IPS-NIHi7 (cell line): ENCODE data around the gene SLC15A4.
"Not testable (repeated sequence)": the region's sequence is repeated elsewhere in the genome, so short reads cannot be mapped to it uniquely, and the experiment has no call there.

ENCODE experiments used
- DNase-seq: peaks from one replicate; pipeline ENCODE4 v3.0.0; 2012; ENCODE audit warnings: mixed read lengths; ENCODE audit errors: extremely low spot score

SLC15A4 gene

DNA sequence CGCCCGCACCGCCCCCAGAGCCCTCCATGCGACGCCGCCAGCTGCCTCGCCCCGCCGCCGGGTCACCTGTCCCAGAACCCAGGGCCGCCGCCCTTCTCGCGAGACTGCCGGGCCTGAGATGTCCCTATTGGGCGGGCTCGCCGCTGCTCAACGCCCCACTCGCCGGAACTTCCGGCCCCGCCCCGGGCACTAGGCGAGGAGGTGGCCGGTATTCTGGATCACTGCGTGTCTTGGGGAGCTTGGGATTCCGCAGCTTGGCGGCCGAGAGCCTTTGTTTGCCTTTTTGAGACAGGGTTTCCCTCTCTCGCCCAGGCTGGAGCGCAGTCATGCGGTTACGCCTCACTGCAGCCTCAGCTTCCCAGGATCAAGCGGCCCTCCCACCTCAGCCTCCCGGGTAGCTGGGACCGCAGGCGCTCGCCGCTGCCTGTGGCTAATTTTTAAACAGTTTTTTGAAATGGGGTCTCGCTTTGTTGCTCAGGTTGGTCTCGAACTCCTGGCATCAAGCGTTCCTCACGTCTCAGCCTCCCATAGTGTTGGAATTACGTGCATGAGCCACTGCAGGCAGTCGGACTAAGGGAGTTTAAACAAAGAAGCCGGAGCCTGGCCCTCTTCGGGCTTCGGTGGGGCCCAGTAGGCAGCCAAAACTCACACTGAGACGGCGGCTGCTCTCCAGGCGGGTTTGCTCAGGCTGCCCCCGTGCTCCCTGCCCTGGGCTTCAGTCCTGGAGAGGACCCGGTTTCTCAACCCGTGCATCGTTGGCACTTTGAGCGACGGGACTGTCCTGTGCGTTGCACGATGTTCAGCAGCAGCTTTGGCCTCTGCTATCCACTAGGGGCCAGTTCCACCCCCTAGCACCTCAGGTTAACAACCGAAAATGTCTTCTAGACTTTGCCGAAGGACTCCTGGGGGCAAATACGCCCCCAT, at the start of gene SLC15A4:
SLC15A4 (minus strand) TSS at position 43 of the 924 bp plus-strand sequence; CDS start at position 28, 15 bp downstream.
- peak; percentile 99 for DNase-seq

DNA sequence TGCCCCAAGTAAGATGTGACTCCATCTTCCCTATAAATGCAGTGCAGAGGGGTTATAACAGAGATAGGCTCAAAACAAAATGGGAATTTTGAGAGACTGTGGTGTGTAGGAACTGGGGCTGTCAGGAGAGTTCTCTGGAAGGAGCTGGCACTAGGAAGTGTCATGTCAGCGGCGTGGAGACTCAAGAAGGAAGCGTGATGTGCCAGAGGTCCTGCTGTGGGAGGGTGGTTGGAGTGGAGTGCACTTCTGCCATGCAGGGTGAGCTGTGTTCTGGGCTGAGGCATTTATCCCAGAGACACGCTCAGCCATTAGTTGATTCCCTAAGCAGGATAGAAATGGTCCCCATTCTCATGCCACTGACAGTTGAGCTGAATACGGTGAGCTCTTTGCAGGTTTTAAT, 48.5 kb upstream of the SLC15A4 start:
- no peak for DNase-seq

DNA sequence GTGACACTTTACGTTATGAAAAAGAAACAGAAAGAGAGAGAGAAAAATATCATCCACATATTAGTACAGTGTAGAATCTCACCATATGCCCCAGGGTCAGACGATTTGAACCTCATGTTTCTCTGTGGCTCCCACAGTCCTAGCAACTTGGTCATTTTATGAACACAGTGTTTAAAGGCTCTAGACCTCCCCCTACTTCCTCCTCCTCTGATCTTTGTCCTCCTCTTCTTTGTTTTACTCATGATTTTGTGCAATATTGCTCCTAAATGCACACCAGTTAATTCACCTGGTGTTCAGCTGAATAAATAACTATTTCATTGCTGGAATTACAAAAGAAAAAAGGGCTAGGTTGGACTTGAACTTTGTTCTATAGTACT, 47.7 kb upstream of the SLC15A4 start:
- no peak for DNase-seq

DNA sequence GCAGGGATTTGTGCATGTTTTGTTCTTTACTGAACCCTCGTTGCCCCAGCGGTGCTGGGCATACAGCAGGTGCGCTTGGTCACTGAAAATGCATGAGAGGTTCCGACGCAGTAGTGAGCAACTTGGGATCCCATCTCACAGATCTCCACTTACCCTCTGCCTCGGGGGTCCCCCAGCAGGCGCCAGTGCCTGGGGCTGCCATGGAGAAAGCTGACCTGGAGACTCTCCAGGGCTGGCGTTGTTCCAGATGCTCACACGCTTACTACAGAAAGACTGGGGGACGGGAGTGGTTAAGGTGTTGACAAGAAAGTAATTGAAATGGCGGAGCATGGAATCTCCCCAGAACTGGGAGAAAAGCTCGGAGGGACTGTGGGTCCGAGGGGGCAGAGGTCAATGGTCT, 43.7 kb upstream of the SLC15A4 start:
- no peak for DNase-seq

DNA sequence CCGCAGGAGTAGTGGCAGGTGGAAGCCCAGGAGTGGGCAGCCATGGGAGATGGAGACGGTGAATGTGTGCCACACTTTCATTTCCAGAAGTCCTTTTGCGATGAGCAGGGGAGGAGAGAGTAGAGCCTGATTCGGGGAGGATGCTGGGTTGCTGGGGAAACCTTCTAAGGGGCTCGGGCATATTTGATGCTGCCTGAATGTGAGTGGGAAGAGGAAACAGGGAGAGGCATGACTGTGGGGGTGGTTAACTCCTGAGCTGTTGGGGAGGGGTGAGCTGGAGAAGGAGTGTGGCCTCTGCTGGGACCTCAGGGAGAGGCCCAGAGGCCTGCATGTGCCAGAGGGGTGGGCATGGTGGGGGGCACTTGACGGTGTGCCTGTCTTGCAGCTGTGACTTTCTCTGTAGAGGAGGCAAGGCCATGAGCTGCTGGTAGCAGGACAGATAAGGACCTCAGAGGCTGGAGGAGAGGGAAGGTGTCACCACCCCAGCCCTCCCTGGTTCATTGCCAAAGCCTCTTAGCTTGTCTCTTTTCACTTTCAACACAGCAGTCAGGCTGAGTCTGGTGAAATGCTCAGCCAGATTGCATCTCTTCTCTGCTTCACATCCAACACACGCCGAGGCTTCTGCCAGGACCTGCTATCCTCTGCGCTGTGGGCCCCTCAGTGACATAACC, 40.9 kb upstream of the SLC15A4 start:
- no peak for DNase-seq

DNA sequence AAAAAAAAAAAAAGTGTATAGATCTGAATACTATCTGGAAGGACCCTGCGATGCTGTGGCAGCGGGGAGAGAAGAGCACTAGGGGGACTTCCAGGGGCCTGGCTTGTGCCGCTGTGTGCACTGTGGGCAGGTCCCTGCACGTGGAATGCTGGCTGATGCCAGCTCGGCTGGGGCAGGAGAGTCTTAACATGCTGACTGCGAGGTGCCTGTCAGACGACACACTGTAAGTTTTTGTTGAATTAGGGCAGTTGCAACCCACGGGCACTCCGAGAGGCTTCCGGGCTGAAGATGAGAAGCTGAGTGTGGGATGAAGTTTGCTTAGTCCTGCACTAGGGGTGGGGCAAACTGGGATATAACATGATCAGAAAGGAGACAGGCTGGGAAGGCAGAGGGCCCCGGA, 40.2 kb upstream of the SLC15A4 start:
- no peak for DNase-seq

DNA sequence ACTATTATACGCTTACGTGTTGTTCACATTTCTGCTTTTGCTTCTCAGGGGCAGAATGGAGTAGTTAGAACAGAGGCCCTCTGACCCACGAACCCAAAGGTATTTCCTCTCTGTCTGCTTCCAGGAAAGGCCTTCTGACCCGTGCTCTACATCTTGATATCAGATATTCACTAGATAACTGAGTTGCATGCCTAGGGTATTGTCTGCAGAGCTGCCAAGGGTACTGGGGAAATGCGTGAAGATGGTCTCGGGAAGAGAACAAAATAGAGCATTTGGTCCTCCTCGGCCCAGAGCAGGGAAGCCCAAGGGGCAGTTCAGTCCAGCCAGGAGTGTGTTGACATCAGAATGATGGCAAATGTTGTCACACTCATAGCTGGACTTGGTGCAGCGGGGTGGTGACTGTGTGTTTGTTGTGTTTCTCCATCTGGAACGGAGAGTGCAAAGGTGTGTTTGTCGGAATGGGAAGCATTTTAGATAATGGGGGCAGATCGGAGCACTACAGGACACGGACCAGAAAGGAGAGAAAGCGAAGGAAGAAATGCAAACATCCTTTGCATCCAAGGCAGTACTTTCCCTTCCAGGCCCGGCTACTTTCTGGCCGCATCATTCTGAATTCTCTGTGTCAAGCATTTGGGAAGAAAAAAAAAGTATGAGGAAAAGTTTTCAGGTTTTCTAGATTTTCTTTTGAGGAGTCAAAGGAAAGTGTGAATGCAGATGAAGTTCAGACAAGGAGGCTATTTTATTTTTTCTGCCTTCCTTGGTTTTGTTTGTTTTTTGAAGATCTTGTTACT, 37.7 kb upstream of the SLC15A4 start:
- DNase-seq = no peak

DNA sequence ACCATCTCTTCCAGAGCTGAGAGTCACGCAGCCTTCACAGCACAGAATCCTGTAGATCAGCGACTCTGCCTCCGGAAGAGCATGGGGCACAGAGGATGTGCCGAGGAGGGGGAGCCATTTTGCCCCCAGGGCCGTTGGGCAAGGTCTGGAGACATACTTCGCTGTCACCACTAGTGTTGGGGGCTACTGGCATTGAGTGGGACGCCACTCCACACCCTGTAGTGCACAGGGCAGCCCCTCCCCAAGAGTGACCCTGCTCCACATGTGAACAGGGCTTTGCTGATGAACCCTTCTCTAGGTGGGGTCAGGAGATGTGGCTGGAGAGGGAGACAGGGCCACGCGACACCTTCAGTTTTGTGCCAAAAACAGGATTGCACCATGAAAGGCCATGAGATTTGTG, 35.6 kb upstream of the SLC15A4 start:
- no peak for DNase-seq

DNA sequence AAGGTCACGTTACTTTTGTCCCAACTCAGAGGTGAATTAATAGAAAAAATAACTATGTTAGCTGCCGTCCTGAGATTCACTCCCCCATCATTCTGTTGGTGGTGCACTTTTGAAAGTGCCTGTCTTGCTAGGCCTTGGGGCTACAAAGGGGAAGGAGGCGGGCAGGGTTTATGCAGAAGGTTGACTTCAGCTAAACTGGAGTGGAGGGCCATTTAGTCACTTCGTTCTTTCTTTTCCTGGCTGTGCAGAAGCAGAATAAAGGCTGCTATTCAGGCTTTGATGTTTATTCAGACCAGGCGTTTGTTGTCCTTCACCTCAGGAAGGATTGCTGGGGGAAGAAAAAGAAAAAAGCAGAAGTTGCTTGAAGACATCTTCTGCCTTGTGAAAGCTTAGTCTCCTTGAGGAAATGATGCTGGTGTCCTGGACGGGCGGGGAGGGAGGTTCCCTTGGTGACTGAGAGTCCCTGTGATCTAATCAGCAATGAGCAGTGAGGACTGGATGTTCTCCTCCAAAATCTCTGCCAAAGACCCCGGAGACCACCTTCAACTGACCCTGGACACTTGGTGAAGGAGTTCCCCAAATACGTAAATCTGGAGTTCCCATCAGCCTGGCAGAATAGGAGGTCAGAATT, 33.5 kb upstream of the SLC15A4 start:
- DNase-seq = no peak

DNA sequence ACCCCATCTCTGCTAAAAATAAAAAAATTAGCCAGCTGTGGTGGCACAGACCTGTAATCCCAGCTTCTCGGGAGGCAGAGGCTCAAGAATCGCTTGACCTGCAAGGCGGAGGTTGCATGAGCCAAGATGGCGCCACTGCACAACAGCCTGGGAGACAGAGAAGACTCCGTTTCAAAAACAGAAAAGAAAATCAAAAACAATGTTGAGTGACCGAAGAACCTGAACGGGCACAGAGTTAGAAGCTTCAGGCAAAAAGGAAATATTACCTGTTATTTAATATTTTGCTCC, 33.0 kb upstream of the SLC15A4 start:
- DNase-seq = no peak

DNA sequence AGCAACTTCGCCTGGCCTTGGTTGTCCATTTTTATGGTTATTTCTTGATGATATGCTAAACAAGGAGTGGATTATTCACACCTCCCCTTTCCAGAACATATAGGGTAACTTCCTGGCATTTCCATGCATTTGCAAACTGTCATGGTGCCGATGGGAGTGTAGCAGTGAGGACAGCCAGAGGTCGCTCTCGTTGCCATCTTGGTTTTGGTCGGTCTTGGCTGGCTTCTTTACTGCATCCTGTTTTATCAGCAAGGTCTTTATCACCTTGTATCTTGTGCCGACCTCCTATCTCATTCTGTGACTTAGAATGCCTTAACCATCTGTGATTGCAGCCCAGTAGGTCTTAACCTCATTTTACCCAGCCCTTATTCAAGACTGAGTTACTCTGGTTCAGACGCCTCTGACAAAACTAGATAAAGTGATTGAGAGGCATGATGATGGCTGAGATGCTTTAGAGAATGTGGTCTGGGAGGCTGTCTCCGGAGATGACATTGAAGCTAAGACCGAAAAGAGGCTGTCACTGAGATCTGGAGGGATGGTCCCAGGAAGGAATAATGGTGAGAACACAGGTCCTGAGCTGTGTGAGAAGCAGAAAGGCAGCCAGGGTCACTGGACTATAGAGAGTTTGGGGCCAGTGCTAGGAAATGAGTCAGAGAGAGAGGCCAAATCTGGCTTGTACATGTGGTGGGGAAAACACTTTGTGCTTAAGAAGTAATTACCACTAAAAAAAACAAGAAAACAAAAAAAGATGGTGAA, 32.5 kb upstream of the SLC15A4 start:
- no peak for DNase-seq

DNA sequence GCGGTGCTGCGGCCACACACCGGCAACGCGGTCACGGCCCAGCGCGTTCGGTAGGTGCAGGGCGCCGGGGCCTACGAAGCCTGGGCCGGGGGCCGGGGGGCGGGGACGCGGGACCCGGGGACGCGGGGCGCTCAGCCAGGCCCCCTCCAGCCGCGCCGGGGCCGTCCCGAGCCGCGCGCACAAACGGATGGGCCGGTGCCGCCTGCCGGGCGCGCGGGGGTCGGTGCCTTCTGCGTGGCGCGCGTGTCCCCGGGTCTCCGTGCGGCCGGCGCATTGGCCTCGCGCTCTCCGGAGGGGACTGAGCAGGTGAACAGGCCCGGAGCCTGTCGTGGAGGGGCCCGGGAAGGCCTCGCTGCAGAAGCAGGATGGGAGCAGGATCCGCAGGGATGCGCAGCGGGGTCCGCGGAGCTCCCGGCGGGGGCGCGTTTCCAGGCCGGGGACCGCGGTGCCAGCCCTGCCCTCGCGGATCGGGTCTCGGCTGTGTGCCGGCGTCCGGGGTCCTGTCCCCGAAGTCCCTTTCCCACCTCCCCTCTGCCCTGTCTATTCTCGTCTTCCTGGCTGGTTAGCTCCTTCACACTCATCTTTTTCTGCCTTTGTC, 29.9 kb upstream of the SLC15A4 start:
- peak; percentile 63 for DNase-seq

DNA sequence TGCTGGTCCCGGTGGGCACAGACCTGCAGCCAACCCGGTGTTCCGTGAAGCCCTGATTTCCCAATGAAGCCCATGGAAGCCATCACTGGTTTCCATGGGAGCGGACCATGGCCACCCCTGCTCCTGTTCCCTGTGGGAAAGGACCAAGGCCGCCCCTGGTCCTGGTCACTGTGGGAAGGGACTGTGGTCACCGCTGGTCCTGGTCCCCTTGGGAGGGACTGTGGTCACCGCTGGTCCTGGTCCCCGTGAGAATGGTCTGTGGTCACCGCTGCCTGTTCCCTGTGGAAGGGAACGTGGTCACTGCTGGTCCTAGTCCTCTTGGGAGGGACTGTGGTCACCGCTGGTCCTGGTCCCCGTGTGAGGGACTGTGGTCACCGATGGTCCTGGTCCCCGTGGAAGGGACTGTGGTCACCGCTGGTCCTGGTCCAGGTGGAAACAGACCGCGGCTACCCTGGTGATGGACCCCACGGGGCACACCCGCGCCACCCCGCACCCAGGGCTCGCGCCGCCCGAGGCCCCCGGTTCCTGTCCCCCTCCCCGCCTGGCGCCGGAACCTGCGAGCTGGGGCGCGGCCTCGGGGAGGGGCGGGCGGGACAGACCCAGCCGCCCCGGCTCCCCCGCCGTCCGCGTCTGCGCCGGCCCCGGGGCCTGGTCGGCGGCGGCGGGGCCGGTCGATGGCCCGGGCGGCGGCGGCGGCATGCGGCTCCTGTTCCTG, 29.3 kb upstream of the SLC15A4 start, which contains the start of gene GLT1D1:
GLT1D1 (plus strand) TSS at position 594 of the 715 bp plus-strand sequence; CDS start at position 698, 104 bp downstream.
- no peak for DNase-seq

DNA sequence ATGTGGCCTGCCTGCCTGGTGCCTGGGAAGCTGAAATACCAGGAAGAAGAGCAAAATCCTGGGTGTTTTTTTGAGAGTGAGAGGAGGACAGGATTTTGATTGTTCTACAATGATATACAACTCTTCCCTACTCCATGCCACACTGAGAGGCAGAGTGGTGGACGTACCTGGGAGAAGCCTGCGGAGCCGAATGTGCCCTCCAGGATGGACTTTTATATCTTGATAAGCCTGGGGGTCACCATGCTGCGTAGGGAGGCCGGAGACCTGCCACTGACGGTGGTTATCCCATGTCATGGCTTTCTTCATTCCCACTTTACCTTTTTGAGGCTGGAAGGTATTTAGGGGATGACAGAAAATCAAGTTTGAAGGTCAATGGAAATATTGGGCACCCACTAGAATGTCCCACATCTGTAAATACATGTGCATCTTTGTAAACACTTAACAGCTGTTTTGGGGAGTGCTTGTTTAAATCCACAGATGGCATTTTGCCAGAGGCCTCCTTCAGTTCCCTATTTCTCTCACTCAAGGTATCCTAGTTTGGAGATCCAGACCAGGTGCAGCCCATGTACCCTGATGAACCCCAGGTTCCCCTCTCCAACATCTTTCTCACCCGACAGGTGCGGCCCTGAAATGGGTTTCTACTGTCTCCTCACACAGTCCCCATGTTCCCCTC, 28.4 kb upstream of the SLC15A4 start:
- no peak for DNase-seq

DNA sequence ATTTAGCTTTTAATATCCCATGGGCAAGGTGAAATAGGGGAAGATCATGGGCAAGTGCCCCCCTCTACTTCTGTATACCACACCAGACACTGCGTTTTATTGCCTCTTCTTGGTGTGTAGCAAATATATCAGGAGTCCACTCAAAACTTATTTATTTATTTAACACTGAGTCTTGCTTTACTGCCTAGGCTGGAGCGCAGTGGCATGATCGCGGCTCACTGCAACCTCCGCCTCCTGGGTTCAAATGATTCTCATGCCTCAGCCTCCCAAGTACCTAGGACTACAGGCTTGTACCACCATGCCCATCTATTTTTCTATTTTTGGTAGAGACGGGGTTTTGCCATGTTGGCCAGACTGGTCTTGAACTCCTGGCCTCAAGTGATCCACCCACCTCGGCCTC, 27.7 kb upstream of the SLC15A4 start:
- DNase-seq = not testable (repeated sequence)

DNA sequence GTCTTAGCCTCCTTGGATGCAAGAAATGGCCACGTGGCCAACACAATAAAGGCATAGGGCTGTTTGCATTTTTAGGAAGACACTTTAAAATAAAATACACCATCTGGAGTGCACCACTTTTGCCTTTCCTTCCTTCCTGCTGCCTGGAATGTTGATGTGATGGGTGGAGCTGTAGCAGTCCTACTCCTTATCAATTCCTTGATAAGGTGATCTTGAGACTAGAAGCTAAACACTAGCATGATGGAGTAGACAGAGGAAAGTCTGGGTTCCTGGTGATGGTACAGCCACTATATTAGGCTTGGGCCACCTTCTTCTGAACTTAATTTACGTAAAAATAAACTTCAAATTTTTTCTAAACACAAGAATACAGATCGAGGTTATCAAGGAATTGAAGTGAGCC, 26.6 kb upstream of the SLC15A4 start:
- no peak for DNase-seq

DNA sequence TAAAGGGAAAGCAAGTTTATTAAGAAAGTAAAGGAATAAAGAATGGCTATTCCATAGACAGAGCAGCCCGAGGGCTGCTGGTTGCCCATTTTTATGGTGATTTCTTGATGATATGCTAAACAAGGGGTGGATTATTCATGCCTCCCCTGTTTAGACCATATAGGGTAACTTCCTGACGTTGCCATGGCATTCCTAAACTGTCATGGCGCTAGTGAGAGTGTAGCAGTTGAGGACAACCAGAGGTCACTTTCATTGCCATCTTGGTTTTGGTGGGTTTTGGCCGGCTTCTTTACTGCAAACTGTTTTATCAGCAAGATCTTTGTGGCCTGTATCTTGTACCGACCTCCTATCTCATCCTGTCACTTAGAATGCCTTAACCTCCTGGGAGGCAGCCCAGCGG, 26.0 kb upstream of the SLC15A4 start:
- DNase-seq = not testable (repeated sequence)

DNA sequence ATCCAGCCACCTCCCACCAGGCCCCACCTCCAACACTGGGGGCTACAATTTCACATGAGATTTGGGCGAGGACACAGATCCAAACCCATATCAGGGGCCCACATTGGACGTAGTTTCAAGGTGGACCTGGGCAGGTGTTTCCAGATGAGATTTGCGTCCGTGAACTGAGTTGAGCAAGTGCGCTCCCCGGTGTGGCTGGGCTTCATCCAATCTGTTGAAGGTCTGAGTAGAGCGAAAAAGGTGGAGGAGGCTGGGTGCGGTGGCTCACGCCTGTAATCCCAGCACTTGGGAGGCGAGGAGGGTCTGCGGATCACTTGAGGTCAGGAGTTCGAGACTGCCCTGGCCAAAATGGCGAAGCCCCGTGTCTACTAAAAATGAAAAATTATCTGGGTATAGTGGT, 24.6 kb upstream of the SLC15A4 start:
- DNase-seq = no peak

DNA sequence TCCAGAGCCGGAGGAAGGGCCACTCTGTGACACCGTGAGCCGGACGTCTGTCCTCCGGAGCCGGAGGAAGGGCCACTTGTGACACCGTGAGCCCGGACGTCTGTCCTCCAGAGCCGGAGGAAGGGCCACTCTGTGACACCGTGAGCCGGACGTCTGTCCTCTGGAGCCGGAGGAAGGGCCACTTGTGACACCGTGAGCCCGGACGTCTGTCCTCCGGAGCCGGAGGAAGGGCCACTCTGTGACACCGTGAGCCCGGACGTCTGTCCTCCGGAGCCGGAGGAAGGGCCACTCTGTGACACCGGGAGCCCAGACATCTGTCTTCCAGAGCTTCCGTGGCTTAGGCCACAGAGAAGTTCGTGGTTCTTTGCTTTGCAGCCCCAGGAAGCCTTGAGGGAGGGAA, 22.9 kb upstream of the SLC15A4 start:
- DNase-seq = not testable (repeated sequence)
